ENCODE measurements around the gene OR4A5.
"Not testable (repeated sequence)": the region's sequence is repeated elsewhere in the genome, so short reads cannot be mapped to it uniquely, and the experiment has no call there.

The OR4A5 gene, protein sequence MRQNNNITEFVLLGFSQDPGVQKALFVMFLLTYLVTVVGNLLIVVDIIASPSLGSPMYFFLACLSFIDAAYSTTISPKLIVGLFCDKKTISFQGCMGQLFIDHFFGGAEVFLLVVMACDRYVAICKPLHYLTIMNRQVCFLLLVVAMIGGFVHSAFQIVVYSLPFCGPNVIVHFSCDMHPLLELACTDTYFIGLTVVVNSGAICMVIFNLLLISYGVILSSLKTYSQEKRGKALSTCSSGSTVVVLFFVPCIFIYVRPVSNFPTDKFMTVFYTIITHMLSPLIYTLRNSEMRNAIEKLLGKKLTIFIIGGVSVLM

GRCh38 chr11:54706532-54706931 is at the start of gene OR4A5:
Gene OR4A5 (plus strand): TSS chr11:54706832. CDS start chr11:54706885, 53 bp downstream.
- not testable (repeated sequence) for DNase-seq

DNA sequence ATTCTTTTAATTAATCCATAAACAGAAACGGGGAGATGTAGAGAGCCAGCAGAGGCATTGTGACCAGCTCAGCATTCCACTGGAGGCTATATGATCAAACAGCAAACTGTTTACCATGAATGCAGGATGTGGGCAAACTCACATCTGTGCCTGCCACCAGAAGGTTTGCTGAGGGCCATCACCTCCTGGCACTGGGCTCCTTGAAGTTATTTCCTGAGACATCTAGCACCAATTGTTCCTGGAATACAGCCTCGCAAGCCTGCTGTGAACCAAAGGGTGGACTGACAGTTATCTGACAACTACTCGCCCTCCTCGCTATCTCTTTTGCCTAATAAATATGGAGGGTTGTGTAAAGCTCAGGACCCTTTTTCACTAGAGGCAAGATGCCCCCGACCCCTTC is 13.5 kb downstream of the OR4A5 start:
- not testable (repeated sequence) for DNase-seq
